Activated T-helper 1 cell treated with Interleukin-2 at 50 U/mL for 16 hours (primary cell): Measurements from ENCODE around the gene FIBP.
"Not testable (repeated sequence)": the region's sequence is repeated elsewhere in the genome, so short reads cannot be mapped to it uniquely, and the experiment has no call there.

ENCODE experiments used
- DNase-seq: peaks from one replicate; pipeline ENCODE4 v3.0.0-alpha.2; 2020; ENCODE audit warnings: low read depth

Gene FIBP

GRCh38 chr11:65912845-65913244, 24.6 kb upstream of the FIBP start:
- DNase-seq: no peak

- DNase-seq: no peak
These were observed 23.7 kb upstream of the FIBP start for GRCh38 chr11:65911682-65912568.

GRCh38 chr11:65907878-65908277, 19.6 kb upstream of the FIBP start:
- no peak for DNase-seq

- no peak for DNase-seq
These were observed 18.3 kb upstream of the FIBP start for GRCh38 chr11:65906602-65907001.

- no peak for DNase-seq
These were observed 15.4 kb upstream of the FIBP start for GRCh38 chr11:65903715-65904114.

GRCh38 chr11:65903068-65903481, 14.8 kb upstream of the FIBP start:
- no peak for DNase-seq

- no peak for DNase-seq
These were observed 12.6 kb upstream of the FIBP start for GRCh38 chr11:65900899-65901180.

GRCh38 chr11:65900125-65900898, 12.0 kb upstream of the FIBP start, which contains the start of gene FOSL1:
TSS of gene FOSL1 (minus strand) at chr11:65900388. CDS start at chr11:65900339, 49 bp downstream.
- DNase-seq: peak; percentile 84

- peak; percentile 38 for DNase-seq
These were observed 11.3 kb upstream of the FIBP start for GRCh38 chr11:65899356-65900124.

GRCh38 chr11:65898656-65899355, 10.5 kb upstream of the FIBP start:
- DNase-seq: no peak

GRCh38 chr11:65897020-65897471, 8.8 kb upstream of the FIBP start:
- DNase-seq: no peak

GRCh38 chr11:65896034-65896999, 8.0 kb upstream of the FIBP start:
- DNase-seq: no peak

- DNase-seq: no peak
These were observed 7.3 kb upstream of the FIBP start for GRCh38 chr11:65895482-65895981.

GRCh38 chr11:65894034-65894591, 5.8 kb upstream of the FIBP start:
- no peak for DNase-seq

- no peak for DNase-seq
These were observed 4.5 kb upstream of the FIBP start for GRCh38 chr11:65892661-65893317.

- DNase-seq: not testable (repeated sequence)
These were observed 3.9 kb upstream of the FIBP start for GRCh38 chr11:65892137-65892540.

- DNase-seq: no peak
These were observed 3.2 kb upstream of the FIBP start for GRCh38 chr11:65891219-65892136.
